ENCODE data around the gene MRTFA. TPM values are rescaled to one million over a fixed set of nuclear protein-coding genes. Genes with fewer than 3 reads are reported as not detected.
"Not testable (repeated sequence)": the region's sequence is repeated elsewhere in the genome, so short reads cannot be mapped to it uniquely, and the experiment has no call there.

The MRTFA gene
- total RNA-seq, 4 donors from 2014 or later, result 81.6 to 109 (median 94.5) TPM

DNA sequence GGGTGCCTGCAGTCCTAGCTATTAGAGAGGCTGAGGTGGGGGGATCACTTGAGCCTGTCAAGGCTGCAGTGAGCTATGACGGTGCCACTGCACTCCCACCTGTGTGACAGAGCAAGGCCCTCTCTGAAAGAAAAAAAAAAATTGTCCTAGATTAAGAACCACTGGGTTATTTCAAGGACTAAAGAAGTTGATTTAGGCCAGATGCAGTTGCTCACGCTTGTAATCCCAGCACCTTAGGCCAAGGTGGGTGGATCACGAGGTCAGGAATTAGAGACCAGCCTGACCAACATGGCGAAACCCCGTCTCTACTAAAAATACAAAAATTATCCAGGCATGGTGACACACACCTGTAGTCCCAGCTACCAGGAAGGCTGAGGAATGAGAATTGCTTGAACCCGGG lies 129.0 kb downstream of the MRTFA start:
- no peak overlapping the region for H3K27ac ChIP-seq
- no peak for DNase-seq (ENCODE audit: low spot score in 2 of 2)
- WGBS, result 78% methylated on average over 6 of the region's 6 CpGs

DNA sequence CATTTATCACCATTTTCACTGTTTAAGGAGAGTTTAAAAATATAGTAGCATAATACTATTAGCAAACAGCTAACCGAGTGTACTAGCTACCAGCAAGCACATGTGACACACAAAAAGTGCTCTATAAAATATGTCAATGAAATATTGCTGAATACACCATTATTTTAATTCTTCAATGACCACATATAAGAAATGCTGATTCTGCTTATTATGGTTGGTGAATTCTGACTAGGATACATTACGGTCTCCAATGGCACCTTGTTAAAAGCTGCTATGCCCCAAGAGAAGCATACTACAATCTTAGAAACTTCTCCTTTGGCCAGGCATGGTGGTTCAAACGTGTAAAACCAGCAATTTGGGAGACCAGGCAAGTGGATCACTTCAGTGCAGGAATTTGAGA lies 129.8 kb downstream of the MRTFA start:
- Histone ChIP-seq H3K4me1 (peaks cover 49% of the 10 kb centered on the region), H3K36me3 (no peaks in the 10 kb centered on the region), H3K27ac (no peak overlapping the region), H3K27me3 (no peaks in the 10 kb centered on the region), H3K9me3 (no peaks in the 10 kb centered on the region), H3K4me3 (no peak overlapping the region)
- DNase-seq (ENCODE audit: low spot score in 2 of 2), result no peak
- TF ChIP-seq, protein P1, sequence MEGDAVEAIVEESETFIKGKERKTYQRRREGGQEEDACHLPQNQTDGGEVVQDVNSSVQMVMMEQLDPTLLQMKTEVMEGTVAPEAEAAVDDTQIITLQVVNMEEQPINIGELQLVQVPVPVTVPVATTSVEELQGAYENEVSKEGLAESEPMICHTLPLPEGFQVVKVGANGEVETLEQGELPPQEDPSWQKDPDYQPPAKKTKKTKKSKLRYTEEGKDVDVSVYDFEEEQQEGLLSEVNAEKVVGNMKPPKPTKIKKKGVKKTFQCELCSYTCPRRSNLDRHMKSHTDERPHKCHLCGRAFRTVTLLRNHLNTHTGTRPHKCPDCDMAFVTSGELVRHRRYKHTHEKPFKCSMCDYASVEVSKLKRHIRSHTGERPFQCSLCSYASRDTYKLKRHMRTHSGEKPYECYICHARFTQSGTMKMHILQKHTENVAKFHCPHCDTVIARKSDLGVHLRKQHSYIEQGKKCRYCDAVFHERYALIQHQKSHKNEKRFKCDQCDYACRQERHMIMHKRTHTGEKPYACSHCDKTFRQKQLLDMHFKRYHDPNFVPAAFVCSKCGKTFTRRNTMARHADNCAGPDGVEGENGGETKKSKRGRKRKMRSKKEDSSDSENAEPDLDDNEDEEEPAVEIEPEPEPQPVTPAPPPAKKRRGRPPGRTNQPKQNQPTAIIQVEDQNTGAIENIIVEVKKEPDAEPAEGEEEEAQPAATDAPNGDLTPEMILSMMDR (IDR thresholded peaks at IDR 0.05), result no peak
- TF ChIP-seq POLR2AphosphoS5 (IDR thresholded peaks at IDR 0.05), result no peak
- no peak for TF ChIP-seq EP300 (IDR thresholded peaks at IDR 0.05)
- TF ChIP-seq POLR2A (IDR thresholded peaks at IDR 0.05), result no peak
- WGBS, result 91% methylated on average over 3 of the region's 3 CpGs

More for the DNA sequence above, 129.0 kb downstream of the MRTFA start:
- Histone ChIP-seq H3K9me3 (no peaks in the 10 kb centered on the region), H3K27me3 (no peaks in the 10 kb centered on the region), H3K4me3 (no peak overlapping the region), H3K4me1 (peaks cover 56% of the 10 kb centered on the region), H3K36me3 (no peaks in the 10 kb centered on the region)
- TF ChIP-seq POLR2A (IDR thresholded peaks at IDR 0.05) (no peak), POLR2AphosphoS5 (IDR thresholded peaks at IDR 0.05) (no peak), EP300 (IDR thresholded peaks at IDR 0.05) (no peak)
- TF ChIP-seq, protein P1 (IDR thresholded peaks at IDR 0.05), result no peak

DNA sequence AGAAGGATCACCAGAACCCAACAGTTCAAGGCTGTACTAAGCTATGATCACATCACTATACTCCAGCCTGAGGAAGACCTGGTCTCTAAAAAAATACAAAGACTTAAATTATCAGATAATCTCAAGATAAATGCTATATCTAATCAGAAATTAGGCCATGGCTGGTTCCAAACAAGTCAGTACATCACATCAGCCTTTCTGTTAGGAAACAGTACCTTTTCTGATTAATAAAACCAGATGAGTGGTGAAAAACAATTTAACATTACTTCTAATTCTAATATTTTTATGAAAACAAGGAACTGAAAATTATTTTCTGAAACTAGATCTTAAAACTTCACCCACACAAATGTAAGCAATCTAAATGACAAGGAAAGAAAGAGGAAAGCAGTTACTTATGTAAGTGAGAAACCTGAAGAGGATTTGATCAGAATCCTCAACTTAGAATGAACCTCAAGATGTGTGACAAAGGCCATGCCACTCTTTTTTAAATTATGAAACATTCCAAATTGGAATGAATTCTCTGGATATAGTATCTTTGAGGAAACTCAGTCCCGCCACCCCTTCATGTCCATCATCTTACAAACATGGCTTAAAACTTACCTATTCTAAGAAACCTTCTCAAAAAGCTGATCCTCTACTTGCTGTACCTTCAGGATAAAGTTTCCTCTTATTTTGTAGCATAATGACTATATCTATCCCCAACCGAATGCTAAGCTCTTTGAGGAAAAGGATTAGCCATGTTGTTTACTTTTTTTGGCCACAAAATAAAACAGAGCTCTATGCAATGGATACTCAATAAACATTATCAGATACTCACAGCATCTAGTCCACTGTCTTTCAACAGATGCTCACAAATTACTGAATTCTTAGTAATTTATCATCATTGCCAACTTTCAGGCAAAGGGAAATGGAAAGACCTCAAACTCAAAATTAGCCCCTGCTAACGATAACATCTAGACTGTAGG lies 132.0 kb downstream of the MRTFA start:
- Histone ChIP-seq H3K4me3 (no peak overlapping the region), H3K4me1 (peaks cover 32% of the 10 kb centered on the region), H3K36me3 (no peaks in the 10 kb centered on the region), H3K9me3 (no peaks in the 10 kb centered on the region), H3K27ac (no peak overlapping the region), H3K27me3 (no peaks in the 10 kb centered on the region)
- DNase-seq (ENCODE audit: low spot score in 2 of 2), result no peak
- WGBS, result 60% methylated on average over 3 of the region's 3 CpGs
- TF ChIP-seq EP300 (IDR thresholded peaks at IDR 0.05) (no peak), POLR2AphosphoS5 (IDR thresholded peaks at IDR 0.05) (no peak), POLR2A (IDR thresholded peaks at IDR 0.05) (no peak)
- TF ChIP-seq, protein P1 (IDR thresholded peaks at IDR 0.05), result no peak

DNA sequence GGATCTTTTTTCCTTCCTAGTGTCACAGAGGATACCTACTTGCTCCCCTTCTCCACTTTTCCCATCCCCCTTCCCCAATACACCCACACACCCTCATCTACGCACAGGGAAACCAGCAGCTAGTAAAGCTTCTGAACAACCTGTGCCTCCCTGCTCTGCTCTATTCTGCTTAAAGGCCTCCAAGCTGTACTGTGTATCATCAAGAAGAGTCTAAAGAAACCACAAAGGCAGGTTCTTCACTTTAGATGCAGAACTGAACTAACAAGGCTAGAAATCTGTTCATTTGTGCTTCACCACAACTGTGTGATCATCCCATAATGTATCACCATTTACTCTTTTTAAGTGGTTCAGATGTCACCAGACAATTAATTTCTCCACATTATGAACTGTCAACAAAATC lies 133.6 kb downstream of the MRTFA start:
- Histone ChIP-seq H3K27ac (no peak overlapping the region), H3K27me3 (no peaks in the 10 kb centered on the region), H3K4me3 (no peak overlapping the region), H3K36me3 (no peaks in the 10 kb centered on the region), H3K9me3 (no peaks in the 10 kb centered on the region), H3K4me1 (peaks cover 28% of the 10 kb centered on the region)
- no peak for DNase-seq (ENCODE audit: low spot score in 2 of 2)
- WGBS, result 100% methylated on average over 1 of the region's 1 CpG
- TF ChIP-seq EP300 (IDR thresholded peaks at IDR 0.05) (no peak), POLR2A (IDR thresholded peaks at IDR 0.05) (no peak), POLR2AphosphoS5 (IDR thresholded peaks at IDR 0.05) (no peak)
- TF ChIP-seq, protein P1 (IDR thresholded peaks at IDR 0.05), result no peak

DNA sequence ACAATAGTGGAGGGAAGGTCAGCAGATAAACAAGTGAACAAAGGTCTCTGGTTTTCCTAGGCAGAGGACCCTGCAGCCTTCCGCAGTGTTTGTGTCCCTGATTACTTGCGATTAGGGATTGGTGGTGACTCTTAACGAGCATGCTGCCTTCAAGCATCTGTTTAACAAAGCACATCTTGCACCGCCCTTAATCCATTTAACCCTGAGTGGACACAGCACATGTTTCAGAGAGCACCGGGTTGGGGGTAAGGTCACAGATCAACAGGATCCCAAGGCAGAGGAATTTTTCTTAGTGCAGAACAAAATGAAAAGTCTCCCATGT lies 136.1 kb downstream of the MRTFA start:
- not testable (repeated sequence) for H3K4me3 ChIP-seq; H3K27me3 ChIP-seq; H3K27ac ChIP-seq; DNase-seq (ENCODE audit: low spot score in 2 of 2); H3K9me3 ChIP-seq; H3K36me3 ChIP-seq
- peaks cover 27% of the 10 kb centered on the region for H3K4me1 ChIP-seq
- WGBS, result 62% methylated on average over 3 of the region's 5 CpGs
